CD4-positive, alpha-beta T cell treated with Interferon gamma for 1 hour (primary cell): ENCODE data around the gene AGAP1.

Source experiments
- DNase-seq: peaks from one replicate; pipeline ENCODE4 v3.0.0-alpha.2; 2020

The AGAP1 gene

DNA sequence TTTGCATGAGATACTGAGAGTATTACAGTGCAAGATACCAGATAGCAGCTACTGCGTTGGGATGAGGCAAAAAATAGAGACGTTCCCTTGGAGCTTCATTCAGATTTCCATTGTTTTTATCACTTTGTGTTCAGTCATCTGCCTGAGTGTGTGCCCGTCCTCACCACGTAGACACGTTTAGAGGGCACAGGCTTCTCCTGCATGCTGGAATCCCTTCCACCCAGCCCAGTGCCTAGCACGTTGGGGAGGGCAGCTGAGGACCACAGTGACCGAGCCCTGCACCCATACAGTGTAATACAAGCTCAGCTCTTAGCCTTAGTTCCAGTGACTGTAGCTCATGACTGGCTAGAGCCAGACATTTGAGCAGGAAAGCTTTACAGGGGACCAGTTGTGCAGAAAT is 539.6 kb downstream of the AGAP1 start:
- no peak for DNase-seq

GRCh38 chr2:236034974-236035373 is 541.1 kb downstream of the AGAP1 start:
- no peak for DNase-seq

- DNase-seq = no peak
Measured at GRCh38 chr2:236036045-236036444, 542.2 kb downstream of the AGAP1 start.

DNA sequence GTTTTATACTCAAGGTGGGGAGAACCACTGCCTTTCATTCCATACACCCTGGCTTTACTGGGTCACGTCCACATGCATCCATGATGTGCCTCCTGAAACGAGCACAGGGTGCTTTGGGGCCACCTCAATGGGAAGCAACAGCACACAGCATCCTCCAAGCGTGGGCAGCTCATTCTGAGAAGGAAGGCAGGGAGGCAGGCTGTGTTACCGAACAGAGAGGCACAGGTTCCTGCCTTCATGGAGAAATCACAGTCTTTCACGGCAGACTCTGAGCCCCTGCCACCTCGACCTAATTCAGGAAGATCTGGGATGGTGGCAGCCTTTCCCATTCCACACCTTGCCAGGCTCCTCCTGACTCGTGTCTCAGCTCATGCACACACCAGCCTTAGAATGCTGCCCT is 544.3 kb downstream of the AGAP1 start:
- no peak for DNase-seq

GRCh38 chr2:236040600-236041328 is 546.9 kb downstream of the AGAP1 start:
- DNase-seq = no peak

- DNase-seq = no peak
Measured at GRCh38 chr2:236041616-236042015, 547.8 kb downstream of the AGAP1 start.

DNA sequence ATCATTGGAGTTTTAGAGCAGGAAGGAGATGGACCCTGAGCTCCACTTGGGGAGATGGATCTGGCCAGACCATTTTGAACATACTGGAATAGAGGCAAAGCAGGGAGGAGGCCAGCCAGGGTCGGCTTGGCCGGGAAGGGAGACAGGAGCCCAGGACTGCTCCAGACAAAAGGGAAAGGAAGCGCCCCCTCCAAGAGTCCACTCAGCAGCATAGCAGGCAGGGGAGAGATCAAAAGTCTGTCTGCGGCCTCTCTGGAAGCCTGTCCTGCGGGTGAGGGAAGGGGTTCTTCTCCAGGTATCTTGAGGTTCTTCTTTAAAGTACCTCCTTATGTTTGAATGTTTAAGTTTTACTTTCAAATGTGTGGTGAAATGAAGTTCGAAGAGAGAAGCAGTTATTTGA is 548.2 kb downstream of the AGAP1 start:
- no peak for DNase-seq

DNA sequence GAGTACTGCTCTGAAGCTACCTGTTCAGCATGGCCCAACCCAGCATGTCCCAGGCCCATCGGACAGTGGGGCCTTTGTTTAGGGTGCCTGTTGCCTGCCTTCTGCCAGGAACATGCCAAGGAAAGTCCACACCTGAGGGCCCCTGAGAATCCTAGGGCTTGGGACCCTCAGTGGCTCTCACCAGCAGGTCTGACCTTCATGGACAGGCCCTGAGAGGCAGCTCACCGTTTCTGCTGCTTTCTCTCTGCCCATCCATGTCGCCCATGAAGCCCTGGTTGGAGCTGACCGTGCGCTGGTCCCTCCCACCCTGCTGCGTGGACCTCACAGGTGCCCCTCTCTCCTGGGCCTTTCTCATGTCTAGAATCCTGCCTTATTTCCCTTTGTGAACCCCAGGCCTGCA is 550.3 kb downstream of the AGAP1 start:
- DNase-seq = no peak

GRCh38 chr2:236045251-236046235 is 551.7 kb downstream of the AGAP1 start:
- no peak for DNase-seq

DNA sequence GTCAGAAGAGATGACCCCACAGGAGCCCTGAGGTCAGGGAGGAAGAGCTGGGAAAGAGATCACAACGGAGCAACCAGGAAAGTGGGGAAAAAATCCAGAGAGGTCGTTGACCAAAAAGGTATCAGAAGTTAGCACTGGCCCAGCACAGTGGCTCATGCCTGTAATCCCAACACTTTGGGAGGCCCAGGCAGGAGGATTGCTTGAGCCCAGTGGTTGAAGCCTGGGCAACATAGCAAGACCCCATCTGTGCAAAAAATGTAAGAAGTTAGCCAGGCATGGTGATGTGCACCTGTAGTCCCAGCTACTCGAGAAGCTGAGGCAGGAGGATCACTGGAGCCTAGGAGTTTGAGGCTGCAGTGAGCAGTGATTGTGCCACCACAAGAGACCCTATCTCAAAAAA is 552.9 kb downstream of the AGAP1 start:
- no peak for DNase-seq

GRCh38 chr2:236047176-236047575 is 553.3 kb downstream of the AGAP1 start:
- DNase-seq = no peak

GRCh38 chr2:236047886-236048540 is 554.2 kb downstream of the AGAP1 start:
- no peak for DNase-seq

DNA sequence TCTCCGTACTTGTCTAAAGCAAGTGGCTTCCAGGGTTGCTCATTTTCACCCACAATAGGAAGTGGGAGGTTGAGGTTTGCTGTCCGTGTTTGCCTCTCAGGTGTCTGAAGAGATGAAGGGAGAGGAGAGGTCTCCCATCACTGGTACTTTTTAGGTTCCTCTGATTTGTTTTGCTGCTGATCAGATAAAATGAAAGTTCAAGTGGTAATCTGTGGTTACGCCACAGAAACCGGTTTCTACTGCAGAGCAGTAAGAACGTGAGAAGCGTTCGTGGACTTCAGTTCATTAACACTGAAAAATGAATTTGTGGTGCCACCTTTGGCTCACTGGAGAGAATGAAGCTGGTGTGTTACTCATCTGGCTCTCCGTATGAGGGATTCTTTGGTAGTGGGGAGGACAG is 556.1 kb downstream of the AGAP1 start:
- DNase-seq = no peak

GRCh38 chr2:236051351-236051750 is 557.5 kb downstream of the AGAP1 start:
- DNase-seq = no peak

GRCh38 chr2:236051806-236052205 is 558.0 kb downstream of the AGAP1 start:
- DNase-seq = no peak

- no peak for DNase-seq
Measured at GRCh38 chr2:236052206-236052605, 558.4 kb downstream of the AGAP1 start.

DNA sequence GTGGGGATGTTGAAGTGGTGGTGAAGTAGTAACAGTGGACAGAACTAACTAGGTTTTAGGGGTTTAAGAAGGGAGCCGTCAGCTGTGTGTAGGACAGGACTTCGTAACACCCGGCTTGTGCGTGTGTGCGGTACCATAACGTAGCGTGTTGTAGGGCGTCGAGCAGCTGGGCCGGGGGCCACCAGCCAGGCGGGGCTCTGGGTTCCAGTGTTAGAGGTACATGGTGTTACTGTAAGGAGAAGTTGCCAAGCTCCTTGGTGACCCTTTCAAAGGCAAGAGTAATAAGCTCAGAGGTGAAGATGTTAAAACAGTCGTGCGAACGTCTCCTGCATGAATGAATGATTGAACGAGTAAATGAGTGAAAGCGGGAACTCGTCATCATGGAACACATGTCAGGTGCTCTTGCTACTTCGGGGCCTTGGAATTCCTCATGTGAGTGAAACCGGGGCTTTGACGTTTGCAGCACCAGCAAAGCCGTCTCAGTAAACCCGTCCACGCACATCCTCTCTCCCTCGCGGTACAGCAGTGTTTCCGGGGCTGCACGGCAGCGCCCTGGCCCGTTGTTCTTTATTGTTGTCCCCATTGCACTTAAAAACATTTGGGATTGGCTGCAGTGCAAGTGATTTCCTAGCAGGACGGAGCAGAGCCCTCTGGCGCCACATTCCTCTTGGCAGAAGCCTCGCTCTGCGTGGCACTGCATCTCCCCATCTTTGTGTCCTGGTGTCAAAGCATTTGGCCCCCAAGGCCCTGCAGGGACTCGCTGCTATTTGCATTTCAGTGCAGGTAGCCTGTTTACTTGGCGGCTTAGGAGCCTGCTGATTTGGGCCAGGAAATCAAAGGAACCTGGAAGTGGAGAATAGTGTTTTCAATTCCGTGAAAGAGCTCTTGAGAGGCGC is 559.3 kb downstream of the AGAP1 start:
- no peak for DNase-seq

DNA sequence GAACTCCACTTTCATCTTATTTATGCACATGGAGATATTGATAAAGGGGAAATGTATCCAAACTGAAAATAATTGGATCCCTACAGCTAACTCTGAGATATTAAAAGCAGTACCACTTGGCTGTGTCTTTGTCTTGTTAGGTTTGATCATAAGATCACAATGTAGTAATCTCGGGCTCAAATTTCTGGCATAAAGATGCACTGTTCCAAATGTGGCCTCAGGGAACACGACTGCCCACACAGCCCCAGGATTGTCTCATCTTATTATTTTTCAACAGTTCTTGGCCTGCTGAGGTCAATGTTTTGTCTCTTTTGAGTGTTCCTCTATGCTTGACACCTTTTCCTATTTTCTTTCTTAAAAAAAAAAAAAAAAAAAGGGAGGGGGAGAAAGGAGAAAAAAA is 560.3 kb downstream of the AGAP1 start:
- DNase-seq = no peak

DNA sequence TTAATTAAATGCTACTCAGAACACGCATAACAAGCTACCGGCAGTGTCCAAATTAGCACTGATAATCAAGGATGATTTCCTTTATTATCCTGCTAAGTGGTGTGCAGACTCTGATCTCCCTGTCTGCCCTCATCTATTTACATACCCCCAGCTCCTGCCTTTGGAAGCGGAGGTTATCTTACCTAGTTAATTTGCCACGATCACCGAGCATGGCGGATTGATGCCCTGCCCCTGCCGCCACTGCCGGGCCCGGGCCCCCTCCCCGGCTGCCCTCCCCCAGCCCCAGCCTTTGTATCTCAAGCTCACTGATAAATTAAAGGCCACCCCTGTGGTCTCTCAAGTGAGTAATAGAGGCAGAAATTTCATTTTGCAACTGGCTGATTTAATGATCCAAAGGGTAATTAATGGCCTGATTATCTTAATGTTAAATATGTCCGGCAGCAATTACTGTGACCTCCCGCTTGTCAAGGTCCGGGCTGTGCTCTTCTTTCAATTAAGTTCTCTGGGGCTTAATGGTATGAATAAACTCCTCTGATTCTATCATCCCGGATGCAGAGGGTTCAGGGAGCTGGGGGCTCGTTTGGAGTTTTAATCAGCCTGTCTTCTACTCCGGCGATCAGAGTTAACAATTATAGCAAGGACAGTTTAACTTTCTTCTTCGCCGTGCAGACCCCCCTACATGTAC is 560.9 kb downstream of the AGAP1 start:
- DNase-seq = no peak

- DNase-seq = no peak
Measured at GRCh38 chr2:236055471-236055870, 561.6 kb downstream of the AGAP1 start.

- DNase-seq = no peak
Measured at GRCh38 chr2:236056141-236056540, 562.3 kb downstream of the AGAP1 start.

- DNase-seq = no peak
Measured at GRCh38 chr2:236057375-236057774, 563.5 kb downstream of the AGAP1 start.
